HEK293T (cell line): Measurements from ENCODE around the gene OTX1.

ENCODE experiments used
- ARNT ChIP-seq: fragments of 450-650 bp; IDR thresholded peaks from 2 replicates; pipeline ENCODE4 v1.6.1; 2017; ENCODE audit warnings: mild to moderate bottlenecking
- BHLHE40 ChIP-seq: fragments of 450-650 bp; IDR thresholded peaks from 2 replicates; pipeline ENCODE4 v1.6.1; 2016; ENCODE audit warnings: mild to moderate bottlenecking, moderate library complexity, borderline replicate concordance
- ELF4 ChIP-seq: fragments of 450-650 bp; IDR thresholded peaks from 2 replicates; pipeline ENCODE4 v1.6.1; 2017; ENCODE audit warnings: antibody characterized with exemption
- FOXA1 ChIP-seq: fragments of 450-650 bp; IDR thresholded peaks from 2 replicates; pipeline ENCODE4 v1.6.1; 2016; ENCODE audit warnings: mild to moderate bottlenecking
- FOXK2 ChIP-seq: fragments of 450-650 bp; IDR thresholded peaks from 2 replicates; pipeline ENCODE4 v1.6.1; 2016; ENCODE audit warnings: mild to moderate bottlenecking
- FOXM1 ChIP-seq: fragments of 450-650 bp; IDR thresholded peaks from 2 replicates; pipeline ENCODE4 v1.6.1; 2017; ENCODE audit warnings: mild to moderate bottlenecking, borderline replicate concordance
- HDGF ChIP-seq: fragments of 450-650 bp; IDR thresholded peaks from 2 replicates; pipeline ENCODE4 v1.6.1; 2017; ENCODE audit warnings: antibody characterized with exemption, borderline replicate concordance
- L3MBTL2 ChIP-seq: fragments of 450-650 bp; conservative IDR thresholded peaks from 2 replicates; pipeline ENCODE4 v1.6.1; 2016; ENCODE audit warnings: mild to moderate bottlenecking
- LEF1 ChIP-seq: fragments of 450-650 bp; IDR thresholded peaks from 2 replicates; pipeline ENCODE4 v1.6.1; 2017; ENCODE audit warnings: mild to moderate bottlenecking, borderline replicate concordance
- NFRKB ChIP-seq: fragments of 450-650 bp; IDR thresholded peaks from 2 replicates; pipeline ENCODE4 v1.6.1; 2016; ENCODE audit warnings: mild to moderate bottlenecking, moderate library complexity
- SP1 ChIP-seq: fragments of 450-650 bp; IDR thresholded peaks from 2 replicates; pipeline ENCODE4 v1.6.1; 2017
- SUZ12 ChIP-seq: fragments of 450-650 bp; IDR thresholded peaks from 2 replicates; pipeline ENCODE4 v1.6.1; 2016; ENCODE audit warnings: mild to moderate bottlenecking
- TARDBP ChIP-seq: fragments of 450-650 bp; IDR thresholded peaks from 2 replicates; pipeline ENCODE4 v1.6.1; 2016
- TF ChIP-seq, protein P1 (sequence below): fragments of 450-650 bp; IDR thresholded peaks from 2 replicates; pipeline ENCODE4 v1.6.1; 2016

DNA sequence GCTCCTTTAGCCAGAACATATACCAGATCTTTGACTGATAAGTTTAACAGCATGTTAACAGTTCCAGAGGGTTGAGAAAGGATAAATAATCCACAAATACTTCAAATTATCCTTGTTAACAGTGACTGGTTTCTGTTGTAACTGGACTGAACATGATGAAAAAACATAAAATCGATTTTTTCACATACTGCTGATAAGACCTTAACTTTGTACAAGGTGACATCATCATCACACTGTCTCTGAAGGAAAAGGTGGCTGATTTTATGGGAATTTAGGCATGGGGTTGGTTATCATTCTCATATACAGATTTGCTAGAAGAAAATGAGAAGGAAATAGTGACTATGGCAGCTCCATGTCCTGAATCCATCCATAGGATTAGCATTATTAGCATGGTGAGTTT is 36.1 kb downstream of the OTX1 start:
- TF ChIP-seq TARDBP (no peak), ELF4 (no peak), FOXK2 (no peak), SP1 (no peak), NFRKB (no peak), SUZ12 (no peak), ARNT (no peak), BHLHE40 (no peak), FOXM1 (no peak), HDGF (no peak), LEF1 (no peak), L3MBTL2 (no peak), FOXA1 (no peak)
- TF ChIP-seq, protein P1, sequence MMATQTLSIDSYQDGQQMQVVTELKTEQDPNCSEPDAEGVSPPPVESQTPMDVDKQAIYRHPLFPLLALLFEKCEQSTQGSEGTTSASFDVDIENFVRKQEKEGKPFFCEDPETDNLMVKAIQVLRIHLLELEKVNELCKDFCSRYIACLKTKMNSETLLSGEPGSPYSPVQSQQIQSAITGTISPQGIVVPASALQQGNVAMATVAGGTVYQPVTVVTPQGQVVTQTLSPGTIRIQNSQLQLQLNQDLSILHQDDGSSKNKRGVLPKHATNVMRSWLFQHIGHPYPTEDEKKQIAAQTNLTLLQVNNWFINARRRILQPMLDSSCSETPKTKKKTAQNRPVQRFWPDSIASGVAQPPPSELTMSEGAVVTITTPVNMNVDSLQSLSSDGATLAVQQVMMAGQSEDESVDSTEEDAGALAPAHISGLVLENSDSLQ: no peak
